ENCODE measurements around the gene RIMBP3B.
"Not testable (repeated sequence)": the region's sequence is repeated elsewhere in the genome, so short reads cannot be mapped to it uniquely, and the experiment has no call there.

GRCh38 chr22:21434378-21435233 is 51.1 kb downstream of the RIMBP3B start:
- TF ChIP-seq CTCF, POLR2A (IDR thresholded peaks at IDR 0.05): not testable (repeated sequence)
